GM18858 (cell line): ENCODE results near the gene TMEM121B.

ENCODE experiments used
- ATAC-seq: cut with Tn5 transposase; IDR thresholded peaks from one replicate; pipeline ENCODE4 v1.9.1; 2021; ENCODE audit not compliant: unreplicated experiment

The TMEM121B gene

DNA sequence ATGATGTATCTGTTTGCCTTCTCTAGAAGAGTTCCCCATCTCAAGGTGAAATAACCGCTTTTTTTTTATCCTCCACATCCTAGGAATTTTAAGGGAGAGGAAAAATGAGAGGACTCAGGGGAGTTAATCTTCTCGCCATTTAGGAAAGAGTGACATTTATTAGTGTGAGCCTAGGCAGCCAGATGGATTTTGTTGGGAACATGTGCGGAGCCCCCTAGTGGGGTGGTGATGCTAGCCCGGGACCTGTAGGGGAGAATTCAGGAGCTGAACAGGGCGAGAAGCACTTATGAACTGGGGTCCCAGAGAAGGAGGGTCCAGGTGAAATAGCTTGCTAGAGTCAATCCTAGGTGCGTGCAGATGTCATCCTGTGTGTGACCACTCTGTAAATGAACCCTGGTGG, 25.6 kb downstream of the TMEM121B start:
- ATAC-seq = no peak

DNA sequence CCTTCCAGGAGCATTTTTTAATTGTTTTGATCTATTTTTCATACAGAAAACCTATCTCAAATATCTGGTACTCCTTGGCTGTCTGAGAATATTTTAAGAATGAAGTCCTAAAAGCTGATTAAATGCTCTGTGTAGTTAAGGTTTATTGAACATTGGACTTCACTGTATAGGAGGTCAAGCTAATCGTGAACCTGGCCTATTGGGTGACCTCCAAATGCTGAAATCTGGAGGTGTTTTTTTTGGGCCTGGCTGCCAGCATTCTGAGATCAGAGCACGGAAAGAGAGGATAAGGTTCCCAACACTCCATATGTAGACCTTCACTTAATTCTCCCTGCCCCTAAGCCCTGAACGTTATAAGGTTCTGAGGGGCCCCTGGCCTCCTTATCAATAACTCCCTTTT, 28.1 kb downstream of the TMEM121B start:
- no peak for ATAC-seq

DNA sequence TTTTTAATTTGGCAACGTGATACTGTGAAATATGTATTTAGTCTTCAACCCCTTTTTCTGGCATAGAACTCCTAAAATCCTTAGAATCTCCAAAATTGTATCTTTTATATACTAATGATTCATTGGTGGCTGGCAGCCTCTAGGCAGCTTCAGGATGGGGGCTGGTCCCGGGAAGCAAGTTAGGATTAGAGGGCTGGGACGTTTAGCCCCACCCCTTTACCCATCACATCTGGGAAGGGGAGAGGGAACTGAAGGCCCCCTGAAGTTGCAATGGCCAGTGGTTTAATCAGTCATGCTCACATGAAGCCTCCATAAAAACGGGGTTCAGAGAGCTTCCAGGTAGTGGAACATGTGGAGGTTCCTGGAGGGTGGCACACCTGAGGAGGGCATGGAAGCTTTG, 29.3 kb downstream of the TMEM121B start:
- no peak for ATAC-seq

DNA sequence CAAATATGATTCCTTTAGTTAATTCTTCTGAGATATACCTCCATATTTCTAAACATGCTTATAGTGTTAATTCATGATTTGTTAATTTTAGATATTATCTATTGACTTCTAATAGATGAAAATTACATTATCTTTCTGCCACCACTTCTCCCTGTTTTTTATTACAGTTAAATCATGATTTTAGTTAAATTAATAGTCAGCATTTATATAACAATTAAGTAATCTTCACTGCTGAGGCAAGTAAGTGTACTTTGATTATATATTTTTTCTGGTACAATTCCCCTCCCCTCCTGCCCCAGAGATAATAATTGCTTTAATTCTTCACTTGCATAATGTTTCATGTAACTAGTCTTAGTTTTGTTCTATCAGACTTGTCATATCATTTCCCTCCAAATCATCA, 30.6 kb downstream of the TMEM121B start:
- ATAC-seq = no peak

DNA sequence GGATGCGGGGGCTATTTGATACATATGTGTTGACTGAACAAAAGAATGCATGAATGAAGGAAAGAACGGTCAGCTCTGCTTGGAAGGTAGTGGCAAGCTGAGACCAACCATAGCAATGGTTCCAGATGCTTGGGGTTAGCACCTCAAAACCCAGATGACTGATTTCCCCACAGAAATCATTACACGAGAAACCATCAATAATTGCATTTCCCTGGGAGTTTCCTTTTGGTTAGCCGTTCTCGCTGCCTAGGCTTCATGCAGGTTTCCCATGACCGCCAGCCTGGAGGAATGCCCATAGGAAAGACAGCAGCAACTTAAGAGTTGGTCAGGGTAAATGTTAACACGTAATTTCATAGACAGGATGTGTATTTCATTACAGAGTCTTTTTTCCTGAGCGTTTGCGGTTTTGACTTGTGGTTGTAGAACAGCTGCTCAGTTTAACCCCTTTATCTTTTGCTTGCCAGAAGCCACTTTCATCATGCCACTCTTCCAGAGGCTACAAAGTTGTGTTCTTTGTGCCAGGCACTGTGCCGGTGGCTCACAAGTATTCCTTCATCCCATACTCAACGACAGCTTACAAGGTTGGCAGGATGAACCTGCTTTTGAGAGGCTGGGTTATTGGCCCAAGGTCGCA, 33.5 kb downstream of the TMEM121B start:
- ATAC-seq = peak; percentile 42

DNA sequence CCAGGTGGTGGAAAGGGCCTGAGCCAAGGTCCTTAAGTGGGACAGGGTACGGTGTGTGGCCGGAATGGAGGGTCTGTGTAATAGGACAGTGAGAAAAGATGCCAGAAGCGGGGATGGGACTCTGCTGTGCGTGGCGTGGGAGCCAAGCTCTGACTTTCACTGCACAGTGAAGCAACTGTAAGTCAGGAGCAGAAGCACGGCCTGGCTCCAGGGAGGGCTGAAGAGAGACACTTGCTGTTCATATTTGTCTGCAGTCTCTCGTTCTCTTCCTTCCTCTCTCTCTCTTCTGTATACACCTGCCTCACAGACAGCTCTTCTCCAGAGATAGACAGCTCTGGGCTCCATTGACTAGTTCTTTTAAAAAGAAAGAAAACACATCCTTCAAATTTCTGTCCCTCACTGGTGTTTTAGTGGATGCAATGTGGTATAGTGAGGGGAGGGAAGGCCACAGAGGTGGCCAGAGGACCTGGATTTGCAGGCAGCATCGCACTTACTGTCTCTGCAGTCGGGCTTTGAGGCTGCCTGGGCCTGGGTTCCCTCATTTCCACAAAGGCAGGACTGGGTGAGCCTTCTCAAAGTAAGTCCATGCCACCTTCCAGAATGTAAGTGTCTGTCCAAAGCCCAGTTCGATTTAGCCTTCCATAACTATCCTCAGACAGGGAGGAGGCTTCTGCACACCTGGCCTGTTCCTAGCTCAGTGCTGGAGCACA, 34.2 kb downstream of the TMEM121B start:
- no peak for ATAC-seq

DNA sequence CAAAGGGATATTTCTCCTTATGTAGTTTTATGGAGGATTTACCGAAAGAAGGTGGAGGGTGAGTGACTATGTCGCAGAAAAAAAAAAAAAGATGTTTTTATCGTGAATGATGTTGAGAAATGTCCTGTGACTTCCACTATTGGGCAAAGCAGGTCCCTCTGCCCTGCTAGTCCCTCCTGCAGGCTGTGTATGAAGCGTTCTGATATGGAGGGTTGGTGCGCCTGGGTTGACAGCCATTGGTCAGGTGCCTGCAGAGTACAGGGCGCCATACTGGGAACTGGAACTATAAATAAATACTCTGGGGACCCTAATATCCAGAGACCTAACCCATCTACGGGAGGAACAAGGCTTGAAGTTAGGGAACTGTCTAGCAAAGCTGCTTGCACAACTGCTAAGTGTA, 34.9 kb downstream of the TMEM121B start:
- no peak for ATAC-seq

DNA sequence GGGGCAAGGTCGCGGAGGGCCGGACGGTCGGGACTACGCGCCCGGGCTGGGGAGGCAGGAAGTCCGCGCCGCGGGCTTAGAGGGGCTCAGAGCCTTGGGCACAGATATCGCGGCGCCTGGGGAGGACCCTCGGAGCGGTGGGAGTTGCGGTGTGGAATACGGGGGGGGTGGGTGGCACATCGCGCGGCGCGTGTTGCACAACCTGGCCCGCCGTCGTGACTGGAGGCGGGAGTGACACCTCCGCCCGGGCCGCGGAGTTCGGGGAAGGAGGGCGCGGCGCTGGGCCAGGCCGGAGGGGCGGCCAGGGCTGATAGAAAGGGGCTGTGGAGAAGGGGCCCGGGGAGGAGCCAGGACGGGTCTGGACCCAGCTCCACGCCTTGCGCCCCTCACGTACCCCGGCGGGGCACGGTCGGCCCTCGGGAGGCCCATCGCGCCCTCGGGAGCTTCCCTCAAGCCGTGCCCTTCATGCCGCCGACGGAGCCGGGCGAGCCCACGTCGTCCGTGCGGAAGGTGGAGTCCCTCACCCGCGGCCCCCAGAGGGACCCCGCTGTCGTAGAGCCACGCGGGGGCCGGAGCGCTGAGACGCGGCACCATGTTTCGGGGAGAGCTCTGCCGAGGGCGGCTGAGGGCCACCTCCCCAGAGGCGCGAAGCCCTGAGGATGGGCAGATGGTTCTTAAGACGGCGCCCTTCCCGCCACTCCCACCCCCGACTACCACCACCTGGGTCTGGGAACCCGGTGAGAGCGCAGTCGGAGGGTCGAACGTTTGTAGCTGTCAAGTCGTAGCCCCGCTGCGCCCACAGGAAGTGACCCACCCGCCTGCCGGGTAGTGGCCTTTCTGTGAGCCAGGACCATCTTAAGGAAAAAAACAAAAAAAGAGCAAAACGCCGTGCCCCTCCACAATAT, 35.6 kb downstream of the TMEM121B start:
- ATAC-seq = no peak

DNA sequence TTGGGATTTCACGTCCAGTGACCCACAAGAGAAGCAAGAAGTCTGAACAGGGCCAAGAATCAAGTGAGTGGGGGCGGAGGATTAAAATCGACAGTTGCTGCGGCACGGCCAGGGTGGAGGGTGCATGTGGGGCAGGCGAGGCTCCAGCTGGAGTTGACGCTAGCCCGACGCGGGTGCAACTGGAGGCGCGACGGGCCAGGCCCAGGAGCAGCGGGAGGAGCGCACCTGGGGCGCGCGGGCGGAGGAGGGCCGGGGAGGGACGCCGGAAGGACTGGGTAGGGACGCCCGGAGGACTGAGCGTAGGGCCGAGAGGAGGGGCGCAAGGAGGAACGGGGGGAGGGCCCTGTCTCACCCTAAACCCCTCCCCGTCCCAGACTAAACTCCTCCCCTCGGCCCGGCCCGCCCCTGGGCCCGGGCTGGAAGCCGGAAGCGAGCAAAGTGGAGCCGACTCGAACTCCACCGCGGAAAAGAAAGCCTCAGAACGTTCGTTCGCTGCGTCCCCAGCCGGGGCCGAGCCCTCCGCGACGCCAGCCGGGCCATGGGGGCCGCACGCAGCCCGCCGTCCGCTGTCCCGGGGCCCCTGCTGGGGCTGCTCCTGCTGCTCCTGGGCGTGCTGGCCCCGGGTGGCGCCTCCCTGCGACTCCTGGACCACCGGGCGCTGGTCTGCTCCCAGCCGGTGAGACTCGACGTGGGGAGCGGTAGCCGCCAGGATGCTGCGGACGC, 36.4 kb downstream of the TMEM121B start, which contains the start of gene IL17RA:
Gene IL17RA (plus strand): TSS at position 447 of the 723 bp plus-strand sequence. CDS start 92 bp downstream, at position 539.
- peak; percentile 68 for ATAC-seq

DNA sequence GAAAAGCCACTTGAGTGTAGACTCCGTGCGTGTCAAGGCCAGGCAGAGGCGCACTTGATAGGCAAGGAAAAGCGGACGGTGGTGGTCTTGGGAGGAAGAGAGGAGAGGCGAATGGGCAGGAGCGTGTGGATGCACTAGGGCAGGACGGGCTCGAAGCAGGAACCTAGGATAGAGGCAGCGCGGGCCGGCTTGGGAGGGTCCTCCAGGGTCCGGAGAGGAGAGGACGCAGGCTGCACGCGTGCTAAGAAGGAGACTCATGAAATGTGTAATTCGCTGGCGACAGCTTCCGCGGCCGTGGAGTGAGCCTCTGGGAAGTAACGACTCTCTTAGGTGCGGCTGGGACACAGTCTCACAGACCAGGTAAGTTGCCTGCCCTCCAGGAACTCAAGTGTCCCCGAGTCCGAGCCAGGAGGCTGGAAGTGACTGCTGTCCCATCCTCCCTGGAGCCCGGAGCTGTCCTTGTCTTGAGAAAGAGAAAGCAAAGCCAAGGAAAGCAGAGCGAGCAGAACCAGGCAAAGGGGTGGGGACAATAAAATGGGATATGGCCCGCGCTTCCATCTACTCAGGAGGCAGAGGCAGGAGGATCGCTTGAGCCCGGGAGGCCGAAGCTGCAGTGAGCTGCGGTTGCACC, 37.2 kb downstream of the TMEM121B start:
- ATAC-seq = no peak

DNA sequence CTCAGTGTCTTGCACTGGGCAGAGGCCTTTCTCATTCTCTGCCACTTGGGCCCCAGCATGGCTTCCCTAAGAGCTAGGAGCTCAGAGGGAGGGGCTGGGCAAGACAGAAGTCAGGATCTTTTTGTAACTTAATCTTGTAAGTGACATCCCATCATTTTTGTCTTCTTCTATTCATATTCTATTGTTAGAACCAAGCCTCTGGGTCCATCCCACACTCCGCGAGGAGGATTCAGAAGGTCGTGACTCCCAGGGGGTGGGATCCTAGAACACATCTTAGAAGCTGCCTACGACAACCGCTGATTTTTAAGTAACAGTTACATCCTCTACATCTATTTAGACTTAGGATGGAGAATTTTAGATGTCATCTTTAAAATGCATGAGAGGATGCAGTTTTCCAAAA, 37.9 kb downstream of the TMEM121B start:
- ATAC-seq = no peak

DNA sequence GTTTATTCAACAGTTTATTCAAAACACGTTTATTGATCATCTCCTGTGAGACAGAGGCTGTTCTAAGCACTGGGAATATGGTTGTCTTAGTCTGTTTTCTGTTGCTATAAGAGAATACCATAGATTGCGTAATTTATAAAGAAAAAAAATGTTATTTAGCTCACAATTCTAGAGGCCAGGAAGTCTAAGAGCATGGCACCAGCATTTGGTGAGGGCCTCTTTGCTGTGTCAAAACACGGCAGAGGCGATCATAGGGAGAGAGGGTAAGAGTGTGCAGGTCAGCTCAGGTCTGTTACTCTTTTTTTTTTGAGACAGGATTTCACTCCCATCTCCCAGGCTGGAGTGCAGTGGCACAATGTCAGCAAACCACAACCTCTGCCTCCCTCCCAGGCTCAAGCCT, 41.6 kb downstream of the TMEM121B start:
- no peak for ATAC-seq

DNA sequence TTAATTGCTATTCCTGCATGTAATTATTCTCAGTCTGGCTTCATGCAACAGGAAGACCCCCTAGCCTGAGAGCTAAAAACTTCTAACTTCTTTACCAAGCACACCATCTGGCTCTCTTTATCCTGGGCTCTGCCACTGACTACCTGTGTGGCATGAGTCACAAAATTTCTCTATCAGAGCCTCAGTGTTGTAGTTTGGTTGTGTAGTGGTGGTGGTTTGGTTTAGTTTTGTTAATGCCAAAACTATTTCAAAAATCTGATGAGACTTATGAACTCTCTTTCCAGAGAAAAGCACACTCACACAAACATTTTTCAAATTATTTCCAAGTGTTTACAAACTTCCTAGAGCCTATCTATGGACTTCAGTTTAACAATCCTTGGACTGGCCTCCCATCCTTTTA, 43.9 kb downstream of the TMEM121B start:
- no peak for ATAC-seq

DNA sequence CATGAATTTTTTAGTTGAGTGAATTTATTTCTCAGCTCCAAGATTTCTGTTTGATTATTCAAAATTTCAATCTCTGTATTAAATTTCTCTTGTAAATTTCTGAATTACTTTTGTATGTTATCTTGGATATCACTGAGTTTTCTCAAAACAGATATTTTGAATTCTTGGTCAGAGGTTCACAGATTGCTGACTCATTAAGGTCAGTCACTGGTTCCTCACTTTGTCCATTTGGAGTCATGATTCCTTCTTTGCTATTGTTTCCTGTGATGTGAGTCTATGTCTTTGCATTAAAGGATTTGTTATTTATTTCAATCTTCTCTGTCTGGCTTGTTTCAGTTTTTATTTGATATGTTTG, 46.5 kb downstream of the TMEM121B start:
- no peak for ATAC-seq

DNA sequence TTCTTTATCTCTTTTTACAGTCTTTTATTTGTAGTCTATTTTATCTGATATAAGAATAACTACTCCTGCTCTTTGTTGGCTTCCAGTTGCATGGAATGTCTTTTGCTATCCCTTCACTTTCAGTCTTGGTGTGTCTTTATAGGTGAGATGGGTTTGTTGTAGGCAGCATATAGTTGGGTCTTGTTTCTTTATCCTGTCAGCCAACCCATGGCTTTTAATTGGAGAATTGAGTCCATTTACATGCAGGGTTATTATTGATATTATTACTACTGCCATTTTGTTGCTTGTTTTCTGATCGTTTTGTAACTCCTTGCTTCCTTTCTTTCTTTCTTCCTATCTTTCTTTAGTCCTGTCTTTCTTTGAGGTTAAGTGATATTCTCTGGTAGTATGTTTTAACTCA, 48.3 kb downstream of the TMEM121B start:
- ATAC-seq = no peak
